Karpas-422 (cell line): ENCODE data around the gene OR2K2. TPM values are rescaled to one million over a fixed set of nuclear protein-coding genes. Genes with fewer than 3 reads are reported as not detected.
"Not testable (repeated sequence)": the region's sequence is repeated elsewhere in the genome, so short reads cannot be mapped to it uniquely, and the experiment has no call there.

Experiments
- DNase-seq: peaks from one replicate; pipeline ENCODE4 v3.0.0-alpha.2; 2015
- H2AFZ ChIP-seq: fragments of 200-600 bp; sonication (generic); 2 replicates; pipeline ENCODE4 v1.6.1; 2014; ENCODE audit warnings: antibody characterized with exemption, low read length, mixed read lengths
- H3K27ac ChIP-seq: fragments of 200-600 bp; sonication (generic); 2 replicates; pipeline ENCODE4 v1.5.1; 2014; ENCODE audit warnings: mild to moderate bottlenecking, low read length, moderate library complexity
- H3K27me3 ChIP-seq: fragments of 200-600 bp; sonication (generic); 2 replicates; pipeline ENCODE4 v1.6.1; 2014; ENCODE audit warnings: low read length, mixed read lengths
- H3K36me3 ChIP-seq: fragments of 200-600 bp; sonication (generic); 2 replicates; pipeline ENCODE4 v1.6.1; 2014; ENCODE audit warnings: low read length, mixed read lengths; ENCODE audit not compliant: insufficient read depth
- H3K4me1 ChIP-seq: fragments of 200-600 bp; sonication (generic); 2 replicates; pipeline ENCODE4 v1.6.1; 2014; ENCODE audit warnings: mild to moderate bottlenecking, low read length, mixed read lengths
- H3K4me2 ChIP-seq: fragments of 200-600 bp; sonication (generic); 2 replicates; pipeline ENCODE4 v1.6.1; 2014; ENCODE audit warnings: low read length, low read depth, mild to moderate bottlenecking; ENCODE audit not compliant: poor library complexity, severe bottlenecking
- H3K4me3 ChIP-seq: fragments of 200-600 bp; sonication (generic); 2 replicates; pipeline ENCODE4 v1.5.1; 2014; ENCODE audit warnings: mild to moderate bottlenecking, antibody characterized with exemption, low read length, mixed read lengths
- H3K79me2 ChIP-seq: fragments of 200-600 bp; sonication (generic); 2 replicates; pipeline ENCODE4 v1.6.1; 2014; ENCODE audit warnings: mild to moderate bottlenecking, low read length, mixed read lengths
- H3K9ac ChIP-seq: fragments of 200-600 bp; sonication (generic); 2 replicates; pipeline ENCODE4 v1.6.0; 2014; ENCODE audit warnings: low read length
- H3K9me2 ChIP-seq: fragments of 200-600 bp; sonication (generic), shearing (Covaris generic); replicated peaks from 2 replicates; pipeline ENCODE4 v1.6.0; 2014; ENCODE audit warnings: mild to moderate bottlenecking, low read length, moderate library complexity; ENCODE audit not compliant: insufficient read depth
- H3K9me3 ChIP-seq: fragments of 300-700, 200-600 bp; sonication (generic); 2 replicates; pipeline ENCODE4 v1.6.1; 2014; ENCODE audit warnings: low read length, mixed read lengths
- H4K20me1 ChIP-seq: fragments of 200-600 bp; sonication (generic); 2 replicates; pipeline ENCODE4 v1.6.1; 2014; ENCODE audit warnings: mild to moderate bottlenecking, antibody characterized with exemption, low read length, low read depth; ENCODE audit not compliant: insufficient read depth
- total RNA-seq: library from RNA; depleted of rRNA; stranded (reverse); fragments of >200 nt; shearing (Covaris generic); gene quantifications from 2 replicates; pipeline ENCODE4 v1.2.3, GENCODE V29; 2014; ENCODE audit warnings: low replicate concordance; rRNA removed

The OR2K2 gene
- total RNA-seq, 1 experiment from 2014 or later = 0.41 TPM

DNA sequence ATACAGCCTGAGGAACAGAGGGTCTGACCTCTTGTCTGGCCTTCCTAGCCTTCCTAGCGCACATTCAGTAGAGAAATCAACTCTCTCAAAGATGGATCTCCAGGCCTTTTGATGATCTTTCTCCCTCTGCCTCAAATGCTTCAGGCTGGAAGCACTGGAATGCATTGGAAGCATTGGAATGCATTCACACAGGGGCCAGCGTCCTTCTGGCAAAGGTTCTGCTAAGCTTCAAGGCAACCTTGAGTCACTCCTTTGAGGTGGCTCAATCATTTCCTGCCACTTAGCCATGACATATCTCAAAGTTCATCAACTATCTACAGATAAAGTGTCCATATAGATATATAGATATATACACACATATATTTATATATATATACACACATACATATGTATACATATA, 42.9 kb downstream of the OR2K2 start:
- H4K20me1 ChIP-seq = no peaks in the 10 kb centered on the region
- H3K9me3 ChIP-seq = no peaks in the 10 kb centered on the region
- H2AFZ ChIP-seq = no peak overlapping the region
- H3K4me2 ChIP-seq = no peak overlapping the region
- no peak overlapping the region for H3K9ac ChIP-seq
- no peaks in the 10 kb centered on the region for H3K79me2 ChIP-seq
- no peaks in the 10 kb centered on the region for H3K9me2 ChIP-seq
- no peaks in the 10 kb centered on the region for H3K36me3 ChIP-seq
- H3K4me3 ChIP-seq = no peak overlapping the region
- H3K4me1 ChIP-seq = no peaks in the 10 kb centered on the region
- H3K27me3 ChIP-seq = no peaks in the 10 kb centered on the region; the same call in 1 of the 2 replicates
- H3K27ac ChIP-seq = no peak overlapping the region
- no peak for DNase-seq

DNA sequence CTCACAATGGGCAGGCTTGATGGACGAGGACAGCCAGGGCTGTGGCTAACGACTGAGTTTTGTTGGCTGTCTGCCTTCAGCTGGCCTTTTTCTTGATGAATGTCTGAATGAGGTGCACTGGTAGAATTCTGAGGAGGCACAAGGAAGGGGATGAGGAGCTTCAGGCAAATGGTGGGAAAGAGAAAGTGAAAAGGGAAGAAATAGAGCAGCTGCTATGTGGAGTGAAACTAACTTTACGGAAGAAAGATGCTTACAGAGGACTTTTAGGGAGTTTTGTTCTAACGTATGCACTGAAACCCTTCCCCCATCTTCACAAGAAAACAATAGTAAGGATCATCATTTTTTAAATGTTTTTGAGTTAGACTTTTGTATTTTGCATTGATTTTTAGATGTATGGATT, 45.3 kb downstream of the OR2K2 start:
- Histone ChIP-seq H3K9me3 (no peaks in the 10 kb centered on the region), H3K27ac (no peak overlapping the region), H3K36me3 (no peaks in the 10 kb centered on the region), H3K79me2 (no peaks in the 10 kb centered on the region), H3K9ac (no peak overlapping the region), H3K27me3 (no peaks in the 10 kb centered on the region), H3K4me3 (no peak overlapping the region), H3K9me2 (no peaks in the 10 kb centered on the region), H3K4me2 (no peak overlapping the region), H2AFZ (no peak overlapping the region), H4K20me1 (no peaks in the 10 kb centered on the region), H3K4me1 (no peaks in the 10 kb centered on the region)
- no peak for DNase-seq

DNA sequence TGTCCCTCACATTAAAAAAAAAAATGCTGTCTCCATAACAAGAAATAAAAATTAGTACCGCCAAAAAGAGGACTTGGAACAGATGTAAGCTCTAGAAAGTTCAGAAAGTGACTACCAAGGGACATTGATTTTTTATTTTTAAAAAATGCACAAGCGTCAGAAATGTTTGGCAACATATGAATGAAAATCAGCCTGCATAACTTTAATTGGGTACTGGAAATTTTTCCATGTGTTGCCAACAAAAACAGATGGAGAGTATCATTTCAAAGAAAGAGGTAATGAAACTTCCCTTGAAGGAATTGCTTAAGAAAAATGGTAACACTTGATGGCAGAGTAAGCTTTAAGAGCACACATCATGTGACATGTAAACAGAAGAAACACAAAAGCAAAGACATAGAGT, 47.2 kb downstream of the OR2K2 start:
- H2AFZ ChIP-seq = no peak overlapping the region

DNA sequence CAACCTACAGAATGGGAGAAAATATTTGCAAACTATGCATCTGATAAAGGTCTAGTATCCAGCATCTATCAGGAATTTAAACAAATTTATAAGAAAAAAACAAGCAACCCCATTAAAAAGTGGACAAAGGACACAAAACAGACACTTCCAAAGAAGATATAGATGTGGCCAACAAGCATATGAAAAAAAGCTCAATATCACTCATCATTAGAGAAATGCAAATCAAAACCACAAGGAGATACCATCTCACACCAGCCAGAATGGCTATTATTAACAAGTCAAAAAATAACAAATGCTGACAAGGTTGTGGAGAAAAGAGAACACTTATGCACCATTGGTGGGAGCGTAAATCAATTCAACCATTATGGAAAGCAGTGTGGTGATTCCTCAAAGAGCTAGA, 49.2 kb downstream of the OR2K2 start:
- not testable (repeated sequence) for H3K9me3 ChIP-seq, H3K27me3 ChIP-seq, H4K20me1 ChIP-seq, H3K27ac ChIP-seq, H3K4me1 ChIP-seq, H3K4me2 ChIP-seq, H2AFZ ChIP-seq, H3K4me3 ChIP-seq, H3K79me2 ChIP-seq, H3K36me3 ChIP-seq, H3K9ac ChIP-seq, H3K9me2 ChIP-seq, DNase-seq

More for the DNA sequence above, 47.2 kb downstream of the OR2K2 start:
- H3K27me3 ChIP-seq = no peaks in the 10 kb centered on the region
- H3K36me3 ChIP-seq = no peaks in the 10 kb centered on the region
- no peaks in the 10 kb centered on the region for H3K79me2 ChIP-seq
- no peaks in the 10 kb centered on the region for H3K9me2 ChIP-seq
- H3K9ac ChIP-seq = no peak overlapping the region
- no peak overlapping the region for H3K27ac ChIP-seq
- no peaks in the 10 kb centered on the region for H4K20me1 ChIP-seq
- H3K4me2 ChIP-seq = no peak overlapping the region
- no peak overlapping the region for H3K4me3 ChIP-seq
- DNase-seq = no peak
- H3K9me3 ChIP-seq = no peaks in the 10 kb centered on the region
- H3K4me1 ChIP-seq = no peaks in the 10 kb centered on the region

Other genes with a start within 250 kb of the OR2K2 start
- 62.8 and 142 TPM in 2 replicates for gene ECPAS, start 154.2 kb upstream of the OR2K2 start, total RNA-seq
- 0.04 and 0.19 TPM in 2 replicates for gene ZNF483, start 195.0 kb upstream of the OR2K2 start, total RNA-seq